Loucy (cell line): ENCODE results near the gene CNRIP1.

Experiments used
- EZH2phosphoT487 ChIP-seq: fragments of 200-600 bp; IDR thresholded peaks from 2 replicates; pipeline ENCODE4 v1.6.1; 2018; ENCODE audit warnings: antibody characterized with exemption, mild to moderate bottlenecking, moderate library complexity, borderline replicate concordance
- TF ChIP-seq, protein P1 (sequence below): fragments of 200-600 bp; sonication (generic); conservative IDR thresholded peaks from 2 replicates; pipeline ENCODE4 v1.5.1; 2014; ENCODE audit warnings: mild to moderate bottlenecking, antibody characterized with exemption, low read length

DNA sequence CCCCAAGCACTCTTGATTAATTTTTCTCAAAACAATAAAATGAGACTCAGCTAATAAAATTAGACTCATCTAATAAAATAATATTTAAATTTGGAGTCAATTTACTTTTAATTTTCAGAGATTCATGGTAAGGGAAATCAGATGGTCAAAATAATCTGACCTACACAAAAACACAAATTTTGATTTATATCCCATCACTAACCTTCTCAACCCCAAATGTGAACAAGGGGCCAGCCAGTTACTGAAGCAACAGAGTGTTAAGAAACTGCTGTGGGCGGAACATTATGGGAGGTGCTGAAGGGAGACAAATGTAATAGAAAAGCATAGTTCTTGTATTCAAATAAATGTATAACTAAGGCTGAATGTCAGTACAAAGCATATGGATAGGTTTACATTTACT, 39.0 kb downstream of the CNRIP1 start:
- TF ChIP-seq, protein P1, sequence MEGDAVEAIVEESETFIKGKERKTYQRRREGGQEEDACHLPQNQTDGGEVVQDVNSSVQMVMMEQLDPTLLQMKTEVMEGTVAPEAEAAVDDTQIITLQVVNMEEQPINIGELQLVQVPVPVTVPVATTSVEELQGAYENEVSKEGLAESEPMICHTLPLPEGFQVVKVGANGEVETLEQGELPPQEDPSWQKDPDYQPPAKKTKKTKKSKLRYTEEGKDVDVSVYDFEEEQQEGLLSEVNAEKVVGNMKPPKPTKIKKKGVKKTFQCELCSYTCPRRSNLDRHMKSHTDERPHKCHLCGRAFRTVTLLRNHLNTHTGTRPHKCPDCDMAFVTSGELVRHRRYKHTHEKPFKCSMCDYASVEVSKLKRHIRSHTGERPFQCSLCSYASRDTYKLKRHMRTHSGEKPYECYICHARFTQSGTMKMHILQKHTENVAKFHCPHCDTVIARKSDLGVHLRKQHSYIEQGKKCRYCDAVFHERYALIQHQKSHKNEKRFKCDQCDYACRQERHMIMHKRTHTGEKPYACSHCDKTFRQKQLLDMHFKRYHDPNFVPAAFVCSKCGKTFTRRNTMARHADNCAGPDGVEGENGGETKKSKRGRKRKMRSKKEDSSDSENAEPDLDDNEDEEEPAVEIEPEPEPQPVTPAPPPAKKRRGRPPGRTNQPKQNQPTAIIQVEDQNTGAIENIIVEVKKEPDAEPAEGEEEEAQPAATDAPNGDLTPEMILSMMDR = no peak
- TF ChIP-seq EZH2phosphoT487 = no peak
